Endothelial cell (in vitro differentiated cells): Measurements from ENCODE around the gene CHAT. TPM values are rescaled to one million over a fixed set of nuclear protein-coding genes. Genes with fewer than 3 reads are reported as not detected.

Experiments
- DNase-seq: peaks from one replicate; pipeline ENCODE4 v3.0.0; 2021; ENCODE audit warnings: low spot score
- H3K27ac Mint-ChIP-seq: one replicate; pipeline ENCODE4 v1.8.0; 2021; ENCODE audit warnings: mixed read lengths, inconsistent platforms; ENCODE audit not compliant: unreplicated experiment
- H3K27me3 Mint-ChIP-seq: one replicate; pipeline ENCODE4 v1.8.0; 2021; ENCODE audit warnings: mild to moderate bottlenecking, moderate library complexity, mixed read lengths, inconsistent platforms; ENCODE audit not compliant: unreplicated experiment
- H3K36me3 Mint-ChIP-seq: one replicate; pipeline ENCODE4 v1.8.0; 2021; ENCODE audit warnings: mild to moderate bottlenecking, low read depth, mixed read lengths, inconsistent platforms; ENCODE audit not compliant: unreplicated experiment
- H3K4me1 Mint-ChIP-seq: one replicate; pipeline ENCODE4 v1.8.0; 2021; ENCODE audit warnings: mild to moderate bottlenecking, mixed read lengths, inconsistent platforms; ENCODE audit not compliant: unreplicated experiment
- H3K4me3 Mint-ChIP-seq: one replicate; pipeline ENCODE4 v1.8.0; 2021; ENCODE audit warnings: mild to moderate bottlenecking, mixed read lengths, inconsistent platforms; ENCODE audit not compliant: unreplicated experiment
- H3K9me3 Mint-ChIP-seq: one replicate; pipeline ENCODE4 v1.8.0; 2021; ENCODE audit warnings: mixed read lengths, inconsistent platforms; ENCODE audit not compliant: unreplicated experiment
- total RNA-seq: library from RNA; stranded (reverse); fragmentation: NEBNext Ultra II Directional; extraction: Animal tissue kit (Norgen Biotek cat#: 25700); gene quantifications from one replicate; pipeline ENCODE4 v1.2.1, GENCODE V29; 2021; ENCODE audit not compliant: unreplicated experiment
- TF ChIP-seq, protein P1 (sequence below): fragments of 200-600 bp; sonication (generic); IDR thresholded peaks from one replicate; pipeline ENCODE4 v1.5.0; 2021; ENCODE audit warnings: antibody characterized with exemption; ENCODE audit not compliant: unreplicated experiment

Gene CHAT
- total RNA-seq, 1 donor from 2014 or later: 0.23 TPM

DNA sequence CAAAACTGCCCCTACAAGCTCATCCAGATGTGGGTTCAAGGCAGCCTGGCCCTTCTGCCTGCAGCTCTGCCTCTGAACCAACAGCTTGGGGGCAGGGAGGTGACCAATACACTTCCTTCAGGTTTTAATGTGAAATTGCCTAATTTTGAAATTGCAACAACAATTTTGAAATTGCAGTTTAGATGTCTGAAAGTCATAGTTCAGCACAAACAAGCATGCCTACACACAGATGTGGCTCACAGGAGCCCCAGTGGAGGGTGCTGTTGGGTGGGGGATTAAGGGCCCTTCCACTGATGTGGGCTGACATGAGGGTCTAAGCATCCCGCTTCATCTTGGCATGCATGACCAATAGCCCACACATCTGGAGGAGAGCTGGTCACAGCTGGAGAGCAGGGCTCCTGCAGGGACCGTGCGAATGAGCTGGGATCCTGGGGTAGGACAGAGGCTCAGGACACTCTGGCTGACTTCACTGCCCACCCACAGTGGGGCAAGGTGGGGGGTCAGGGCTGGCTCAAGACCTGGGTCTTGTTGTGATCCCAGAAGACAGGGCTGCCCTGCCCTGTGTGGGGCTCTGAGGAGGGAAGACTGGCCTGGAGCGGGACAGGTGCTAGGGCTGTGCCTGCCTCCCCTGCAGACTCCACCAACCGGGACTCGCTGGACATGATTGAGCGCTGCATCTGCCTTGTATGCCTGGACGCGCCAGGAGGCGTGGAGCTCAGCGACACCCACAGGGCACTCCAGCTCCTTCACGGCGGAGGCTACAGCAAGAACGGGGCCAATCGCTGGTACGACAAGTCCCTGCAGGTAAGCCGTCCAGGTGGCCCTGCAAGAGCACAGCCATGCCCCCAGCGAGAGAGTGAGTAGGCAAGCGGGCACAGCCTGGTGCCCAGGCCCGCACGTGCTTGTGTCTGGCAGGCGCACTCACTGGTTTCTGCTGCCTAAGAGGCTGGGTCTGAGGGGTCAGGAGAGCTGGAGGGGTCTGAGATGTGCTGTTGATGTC lies 32.3 kb downstream of the CHAT start:
- Mint-ChIP-seq H3K4me3 (no peak overlapping the region), H3K27me3 (peaks cover 14% of the 10 kb centered on the region), H3K9me3 (no peaks in the 10 kb centered on the region), H3K4me1 (peaks cover 32% of the 10 kb centered on the region), H3K36me3 (no peaks in the 10 kb centered on the region), H3K27ac (no peak overlapping the region)
- TF ChIP-seq, protein P1, sequence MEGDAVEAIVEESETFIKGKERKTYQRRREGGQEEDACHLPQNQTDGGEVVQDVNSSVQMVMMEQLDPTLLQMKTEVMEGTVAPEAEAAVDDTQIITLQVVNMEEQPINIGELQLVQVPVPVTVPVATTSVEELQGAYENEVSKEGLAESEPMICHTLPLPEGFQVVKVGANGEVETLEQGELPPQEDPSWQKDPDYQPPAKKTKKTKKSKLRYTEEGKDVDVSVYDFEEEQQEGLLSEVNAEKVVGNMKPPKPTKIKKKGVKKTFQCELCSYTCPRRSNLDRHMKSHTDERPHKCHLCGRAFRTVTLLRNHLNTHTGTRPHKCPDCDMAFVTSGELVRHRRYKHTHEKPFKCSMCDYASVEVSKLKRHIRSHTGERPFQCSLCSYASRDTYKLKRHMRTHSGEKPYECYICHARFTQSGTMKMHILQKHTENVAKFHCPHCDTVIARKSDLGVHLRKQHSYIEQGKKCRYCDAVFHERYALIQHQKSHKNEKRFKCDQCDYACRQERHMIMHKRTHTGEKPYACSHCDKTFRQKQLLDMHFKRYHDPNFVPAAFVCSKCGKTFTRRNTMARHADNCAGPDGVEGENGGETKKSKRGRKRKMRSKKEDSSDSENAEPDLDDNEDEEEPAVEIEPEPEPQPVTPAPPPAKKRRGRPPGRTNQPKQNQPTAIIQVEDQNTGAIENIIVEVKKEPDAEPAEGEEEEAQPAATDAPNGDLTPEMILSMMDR: no peak
- DNase-seq: no peak

DNA sequence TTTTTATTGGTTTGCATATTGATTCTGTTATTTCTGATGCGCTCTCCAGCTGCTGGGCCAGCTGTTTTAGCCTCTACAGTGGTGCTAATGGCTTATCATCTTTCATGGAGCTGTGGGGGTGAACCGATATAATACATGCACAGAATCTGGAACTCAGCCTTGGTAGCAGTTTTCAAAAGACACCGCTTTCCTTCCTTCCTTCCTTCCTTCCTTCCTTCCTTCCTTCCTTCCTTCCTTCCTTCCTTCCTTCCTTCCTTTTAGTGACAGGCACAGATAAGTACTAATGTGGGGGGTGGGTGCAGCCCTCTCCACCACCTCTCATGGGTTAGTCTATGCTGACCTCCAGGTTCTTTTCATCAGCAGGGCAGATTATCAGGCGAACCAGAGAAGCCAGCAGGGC lies 33.7 kb downstream of the CHAT start:
- Mint-ChIP-seq H3K27me3 (peaks cover 16% of the 10 kb centered on the region), H3K36me3 (no peaks in the 10 kb centered on the region), H3K4me3 (peak overlapping the region; percentile 17), H3K9me3 (no peaks in the 10 kb centered on the region), H3K4me1 (peaks cover 32% of the 10 kb centered on the region), H3K27ac (no peak overlapping the region)
- TF ChIP-seq, protein P1: no peak
- no peak for DNase-seq

- H3K9me3 Mint-ChIP-seq: no peaks in the 10 kb centered on the region
- no peak overlapping the region for H3K27ac Mint-ChIP-seq
- H3K4me3 Mint-ChIP-seq: no peak overlapping the region
- no peak for DNase-seq
- H3K4me1 Mint-ChIP-seq: peaks cover 32% of the 10 kb centered on the region
- H3K27me3 Mint-ChIP-seq: peaks cover 18% of the 10 kb centered on the region
- TF ChIP-seq, protein P1: no peak
- H3K36me3 Mint-ChIP-seq: no peaks in the 10 kb centered on the region
Measured at GRCh38 chr10:49647985-49648795, 34.4 kb downstream of the CHAT start.

- TF ChIP-seq, protein P1: no peak
- H3K36me3 Mint-ChIP-seq: no peaks in the 10 kb centered on the region
- no peak overlapping the region for H3K4me3 Mint-ChIP-seq
- peak; percentile 23 for DNase-seq
- H3K9me3 Mint-ChIP-seq: no peaks in the 10 kb centered on the region
- peaks cover 14% of the 10 kb centered on the region for H3K27me3 Mint-ChIP-seq
- H3K27ac Mint-ChIP-seq: peak overlapping the region; percentile 37
- peaks cover 32% of the 10 kb centered on the region for H3K4me1 Mint-ChIP-seq
Measured at GRCh38 chr10:49649294-49649693, 35.5 kb downstream of the CHAT start.
